Neutrophil (primary cell): Measurements from ENCODE around the gene DUSP16.

Source experiments
- H3K27ac ChIP-seq: fragments of 200-600 bp; sonication (generic); 2 replicates; pipeline ENCODE4 v1.5.1; 2016; ENCODE audit warnings: mild to moderate bottlenecking, moderate library complexity
- H3K27me3 ChIP-seq: fragments of 200-600 bp; sonication (generic); 2 replicates; pipeline ENCODE4 v1.6.0; 2016; ENCODE audit warnings: mild to moderate bottlenecking
- H3K36me3 ChIP-seq: fragments of 200-600 bp; sonication (generic); 2 replicates; pipeline ENCODE4 v1.5.1; 2017
- H3K4me1 ChIP-seq, 2 experiments: fragments of 200-600 bp in 1 of 2; sonication (generic) in 1 of 2; 1 replicate in 1 of 2; 2 replicates in 1 of 2; pipeline versions ENCODE4 v1.5.1 to v1.6.1; 2013 to 2016; ENCODE audit warnings: low read depth in 1 of 2, low read length in 1 of 2, mild to moderate bottlenecking in 1 of 2, moderate library complexity in 1 of 2; ENCODE audit not compliant: control insufficient read depth in 1 of 2, insufficient read depth in 1 of 2
- H3K4me3 ChIP-seq, 2 experiments: fragments of 200-600 bp in 1 of 2; sonication (generic) in 1 of 2; 1 replicate in 1 of 2; 2 replicates in 1 of 2; pipeline ENCODE4 v1.5.1; 2013 to 2016; ENCODE audit warnings: low read depth in 1 of 2, low read length in 1 of 2, mild to moderate bottlenecking in 1 of 2, moderate library complexity in 1 of 2
- H3K9me3 ChIP-seq: fragments of 200-600 bp; sonication (generic); 2 replicates; pipeline ENCODE4 v1.5.1; 2016
- CTCF ChIP-seq: fragments of 200-600 bp; sonication (generic); IDR thresholded peaks from 2 replicates; pipeline ENCODE4 v1.5.1; 2016; ENCODE audit warnings: antibody characterized with exemption

The DUSP16 gene

GRCh38 chr12:12542286-12542685, 20.4 kb downstream of the DUSP16 start:
- Histone ChIP-seq H3K27me3 (no peaks in the 10 kb centered on the region), H3K4me1 (peaks cover 18 to 22% of the 10 kb centered on the region in 2 experiments), H3K36me3 (no peaks in the 10 kb centered on the region), H3K4me3 (no peak overlapping the region), H3K27ac (no peak overlapping the region), H3K9me3 (no peaks in the 10 kb centered on the region)
- no peak for TF ChIP-seq CTCF

GRCh38 chr12:12541782-12542181, 20.9 kb downstream of the DUSP16 start:
- no peak for TF ChIP-seq CTCF
- no peaks in the 10 kb centered on the region for H3K36me3 ChIP-seq
- H3K27me3 ChIP-seq, result no peaks in the 10 kb centered on the region
- H3K4me3 ChIP-seq, result no peak overlapping the region
- no peak overlapping the region for H3K27ac ChIP-seq
- H3K4me1 ChIP-seq, result peaks cover 21 to 23% of the 10 kb centered on the region in 2 experiments
- H3K9me3 ChIP-seq, result no peaks in the 10 kb centered on the region

- Histone ChIP-seq H3K4me1 (peaks cover 26 to 29% of the 10 kb centered on the region in 2 experiments), H3K27me3 (no peaks in the 10 kb centered on the region), H3K36me3 (no peaks in the 10 kb centered on the region), H3K4me3 (no peak overlapping the region), H3K27ac (no peak overlapping the region), H3K9me3 (no peaks in the 10 kb centered on the region)
- TF ChIP-seq CTCF, result no peak
Observed at GRCh38 chr12:12540261-12541013, 22.2 kb downstream of the DUSP16 start.

- Histone ChIP-seq H3K4me1 (peaks cover 27 to 29% of the 10 kb centered on the region in 2 experiments), H3K4me3 (no peak overlapping the region), H3K27ac (peak overlapping the region; percentile 68), H3K27me3 (no peaks in the 10 kb centered on the region), H3K36me3 (no peaks in the 10 kb centered on the region), H3K9me3 (no peaks in the 10 kb centered on the region)
- TF ChIP-seq CTCF, result no peak
Observed at GRCh38 chr12:12539028-12539810, 23.4 kb downstream of the DUSP16 start.

GRCh38 chr12:12538535-12538934, 24.1 kb downstream of the DUSP16 start:
- Histone ChIP-seq H3K9me3 (no peaks in the 10 kb centered on the region), H3K27ac (peak overlapping the region; percentile 68), H3K27me3 (no peaks in the 10 kb centered on the region), H3K4me3 (peak overlapping the region in 1 of 2 experiments; percentile 15), H3K4me1 (peaks cover 30 to 34% of the 10 kb centered on the region in 2 experiments), H3K36me3 (no peaks in the 10 kb centered on the region)
- TF ChIP-seq CTCF, result no peak
